ENCODE results near the gene LHPP.

The LHPP gene

GRCh38 chr10:124495725-124496124, 34.1 kb downstream of the LHPP start:
- Histone ChIP-seq H3K9ac (ENCODE audit: low read length) (no peak overlapping the region), H3K36me3 (ENCODE audit: control insufficient read depth, insufficient read depth, low read length) (no peaks in the 10 kb centered on the region), H3K27me3 (ENCODE audit: control insufficient read depth, insufficient read depth, low read length) (no peaks in the 10 kb centered on the region), H3K27ac (ENCODE audit: low read depth, low read length) (no peak overlapping the region), H3K4me1 (ENCODE audit: control insufficient read depth, insufficient read depth, low read length) (no peaks in the 10 kb centered on the region), H3K4me3 (ENCODE audit: low read length) (no peak overlapping the region)

GRCh38 chr10:124496150-124496549, 34.5 kb downstream of the LHPP start:
- Histone ChIP-seq H3K27ac (ENCODE audit: low read depth, low read length) (no peak overlapping the region), H3K4me1 (ENCODE audit: control insufficient read depth, insufficient read depth, low read length) (no peaks in the 10 kb centered on the region), H3K27me3 (ENCODE audit: control insufficient read depth, insufficient read depth, low read length) (no peaks in the 10 kb centered on the region), H3K36me3 (ENCODE audit: control insufficient read depth, insufficient read depth, low read length) (peaks cover 3% of the 10 kb centered on the region), H3K9ac (ENCODE audit: low read length) (no peak overlapping the region), H3K4me3 (ENCODE audit: low read length) (no peak overlapping the region)

- Histone ChIP-seq H3K27ac (ENCODE audit: low read depth, low read length) (no peak overlapping the region), H3K4me3 (ENCODE audit: low read length) (no peak overlapping the region), H3K36me3 (ENCODE audit: control insufficient read depth, insufficient read depth, low read length) (peaks cover 5% of the 10 kb centered on the region), H3K4me1 (ENCODE audit: control insufficient read depth, insufficient read depth, low read length) (no peaks in the 10 kb centered on the region), H3K27me3 (ENCODE audit: control insufficient read depth, insufficient read depth, low read length) (no peaks in the 10 kb centered on the region), H3K9ac (ENCODE audit: low read length) (no peak overlapping the region)
These were observed 35.0 kb downstream of the LHPP start for GRCh38 chr10:124496620-124497019.

GRCh38 chr10:124497196-124497881, 35.7 kb downstream of the LHPP start:
- Histone ChIP-seq H3K36me3 (ENCODE audit: control insufficient read depth, insufficient read depth, low read length) (peaks cover 5% of the 10 kb centered on the region), H3K4me1 (ENCODE audit: control insufficient read depth, insufficient read depth, low read length) (no peaks in the 10 kb centered on the region), H3K4me3 (ENCODE audit: low read length) (no peak overlapping the region), H3K27ac (ENCODE audit: low read depth, low read length) (no peak overlapping the region), H3K9ac (ENCODE audit: low read length) (no peak overlapping the region), H3K27me3 (ENCODE audit: control insufficient read depth, insufficient read depth, low read length) (no peaks in the 10 kb centered on the region)

GRCh38 chr10:124498056-124498455, 36.4 kb downstream of the LHPP start:
- Histone ChIP-seq H3K9ac (ENCODE audit: low read length) (no peak overlapping the region), H3K4me3 (ENCODE audit: low read length) (no peak overlapping the region), H3K4me1 (ENCODE audit: control insufficient read depth, insufficient read depth, low read length) (no peaks in the 10 kb centered on the region), H3K27me3 (ENCODE audit: control insufficient read depth, insufficient read depth, low read length) (no peaks in the 10 kb centered on the region), H3K36me3 (ENCODE audit: control insufficient read depth, insufficient read depth, low read length) (peaks cover 5% of the 10 kb centered on the region), H3K27ac (ENCODE audit: low read depth, low read length) (no peak overlapping the region)

GRCh38 chr10:124500757-124501156, 39.1 kb downstream of the LHPP start:
- peaks cover 5% of the 10 kb centered on the region for H3K36me3 ChIP-seq (ENCODE audit: control insufficient read depth, insufficient read depth, low read length)
- H3K9ac ChIP-seq (ENCODE audit: low read length), result no peak overlapping the region
- H3K4me3 ChIP-seq (ENCODE audit: low read length), result no peak overlapping the region
- H3K27ac ChIP-seq (ENCODE audit: low read depth, low read length), result no peak overlapping the region
- no peaks in the 10 kb centered on the region for H3K27me3 ChIP-seq (ENCODE audit: control insufficient read depth, insufficient read depth, low read length)
- no peaks in the 10 kb centered on the region for H3K4me1 ChIP-seq (ENCODE audit: control insufficient read depth, insufficient read depth, low read length)

GRCh38 chr10:124504711-124505110, 43.1 kb downstream of the LHPP start:
- H3K27ac ChIP-seq (ENCODE audit: low read depth, low read length), result no peak overlapping the region
- no peak overlapping the region for H3K9ac ChIP-seq (ENCODE audit: low read length)
- H3K36me3 ChIP-seq (ENCODE audit: control insufficient read depth, insufficient read depth, low read length), result peaks cover 5% of the 10 kb centered on the region
- H3K27me3 ChIP-seq (ENCODE audit: control insufficient read depth, insufficient read depth, low read length), result no peaks in the 10 kb centered on the region
- H3K4me3 ChIP-seq (ENCODE audit: low read length), result no peak overlapping the region
- no peaks in the 10 kb centered on the region for H3K4me1 ChIP-seq (ENCODE audit: control insufficient read depth, insufficient read depth, low read length)

GRCh38 chr10:124505279-124505678, 43.7 kb downstream of the LHPP start:
- no peak overlapping the region for H3K4me3 ChIP-seq (ENCODE audit: low read length)
- H3K36me3 ChIP-seq (ENCODE audit: control insufficient read depth, insufficient read depth, low read length), result peaks cover 5% of the 10 kb centered on the region
- H3K4me1 ChIP-seq (ENCODE audit: control insufficient read depth, insufficient read depth, low read length), result no peaks in the 10 kb centered on the region
- no peaks in the 10 kb centered on the region for H3K27me3 ChIP-seq (ENCODE audit: control insufficient read depth, insufficient read depth, low read length)
- no peak overlapping the region for H3K27ac ChIP-seq (ENCODE audit: low read depth, low read length)
- no peak overlapping the region for H3K9ac ChIP-seq (ENCODE audit: low read length)

- Histone ChIP-seq H3K9ac (ENCODE audit: low read length) (no peak overlapping the region), H3K27me3 (ENCODE audit: control insufficient read depth, insufficient read depth, low read length) (no peaks in the 10 kb centered on the region), H3K27ac (ENCODE audit: low read depth, low read length) (no peak overlapping the region), H3K4me1 (ENCODE audit: control insufficient read depth, insufficient read depth, low read length) (no peaks in the 10 kb centered on the region), H3K4me3 (ENCODE audit: low read length) (no peak overlapping the region), H3K36me3 (ENCODE audit: control insufficient read depth, insufficient read depth, low read length) (no peaks in the 10 kb centered on the region)
These were observed 46.5 kb downstream of the LHPP start for GRCh38 chr10:124508070-124508667.

- Histone ChIP-seq H3K4me1 (ENCODE audit: control insufficient read depth, insufficient read depth, low read length) (no peaks in the 10 kb centered on the region), H3K4me3 (ENCODE audit: low read length) (no peak overlapping the region), H3K9ac (ENCODE audit: low read length) (no peak overlapping the region), H3K36me3 (ENCODE audit: control insufficient read depth, insufficient read depth, low read length) (no peaks in the 10 kb centered on the region), H3K27ac (ENCODE audit: low read depth, low read length) (no peak overlapping the region), H3K27me3 (ENCODE audit: control insufficient read depth, insufficient read depth, low read length) (no peaks in the 10 kb centered on the region)
These were observed 47.4 kb downstream of the LHPP start for GRCh38 chr10:124508907-124509454.

- no peaks in the 10 kb centered on the region for H3K36me3 ChIP-seq (ENCODE audit: control insufficient read depth, insufficient read depth, low read length)
- H3K4me1 ChIP-seq (ENCODE audit: control insufficient read depth, insufficient read depth, low read length), result peaks cover 3% of the 10 kb centered on the region
- no peak overlapping the region for H3K9ac ChIP-seq (ENCODE audit: low read length)
- H3K27ac ChIP-seq (ENCODE audit: low read depth, low read length), result no peak overlapping the region
- no peak overlapping the region for H3K4me3 ChIP-seq (ENCODE audit: low read length)
- H3K27me3 ChIP-seq (ENCODE audit: control insufficient read depth, insufficient read depth, low read length), result no peaks in the 10 kb centered on the region
These were observed 48.4 kb downstream of the LHPP start for GRCh38 chr10:124509880-124510632.

- H3K27ac ChIP-seq (ENCODE audit: low read depth, low read length), result no peak overlapping the region
- H3K27me3 ChIP-seq (ENCODE audit: control insufficient read depth, insufficient read depth, low read length), result no peaks in the 10 kb centered on the region
- H3K4me3 ChIP-seq (ENCODE audit: low read length), result no peak overlapping the region
- H3K4me1 ChIP-seq (ENCODE audit: control insufficient read depth, insufficient read depth, low read length), result peaks cover 6% of the 10 kb centered on the region
- no peak overlapping the region for H3K9ac ChIP-seq (ENCODE audit: low read length)
- no peaks in the 10 kb centered on the region for H3K36me3 ChIP-seq (ENCODE audit: control insufficient read depth, insufficient read depth, low read length)
These were observed 49.1 kb downstream of the LHPP start for GRCh38 chr10:124510759-124511158.

Measured in rectal smooth muscle tissue (tissue), 1 donor.